Endometrial microvascular endothelial cells (primary cell): ENCODE results near the gene KIN. TPM values are rescaled to one million over a fixed set of nuclear protein-coding genes. Genes with fewer than 3 reads are reported as not detected.
"Not testable (repeated sequence)": the region's sequence is repeated elsewhere in the genome, so short reads cannot be mapped to it uniquely, and the experiment has no call there.

Source experiments
- in situ Hi-C: cut with HindIII; loops from 2 replicates; pipeline ENCODE4 v1.10.0; 2017; ENCODE audit warnings: low sequenced_read_pairs, low pct_unique_long_range_greater_than_20kb; ENCODE audit errors: inconsistent ontology term
- total RNA-seq: library from RNA; depleted of rRNA; stranded (reverse); fragments of >200 nt; gene quantifications from one replicate; pipeline ENCODE4 v1.2.3, GENCODE V29; 2015; ENCODE audit errors: inconsistent ontology term

Gene KIN
- total RNA-seq, 1 donor from 2014 or later, result 3.3 TPM

DNA sequence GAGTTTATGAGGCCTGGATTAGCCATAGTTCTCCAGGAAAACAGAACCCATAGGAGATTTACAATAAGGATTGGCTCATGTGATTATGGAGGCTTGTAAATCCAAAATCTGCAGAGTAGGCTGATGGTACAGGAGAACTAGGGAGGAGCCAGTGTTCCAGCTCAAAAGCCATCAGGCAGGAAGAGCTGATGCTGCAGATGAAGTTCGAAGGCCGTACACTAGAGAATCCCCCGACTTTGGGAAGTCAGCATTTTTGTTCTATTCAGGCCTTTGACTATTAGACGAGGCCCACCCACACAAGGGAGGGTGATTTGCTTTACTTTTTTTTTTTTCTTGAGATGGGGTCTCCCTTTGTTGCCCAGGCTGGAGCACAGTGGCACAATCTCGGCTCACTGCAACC is 37.6 kb downstream of the KIN start:
- in situ Hi-C loops, result no loop called here

DNA sequence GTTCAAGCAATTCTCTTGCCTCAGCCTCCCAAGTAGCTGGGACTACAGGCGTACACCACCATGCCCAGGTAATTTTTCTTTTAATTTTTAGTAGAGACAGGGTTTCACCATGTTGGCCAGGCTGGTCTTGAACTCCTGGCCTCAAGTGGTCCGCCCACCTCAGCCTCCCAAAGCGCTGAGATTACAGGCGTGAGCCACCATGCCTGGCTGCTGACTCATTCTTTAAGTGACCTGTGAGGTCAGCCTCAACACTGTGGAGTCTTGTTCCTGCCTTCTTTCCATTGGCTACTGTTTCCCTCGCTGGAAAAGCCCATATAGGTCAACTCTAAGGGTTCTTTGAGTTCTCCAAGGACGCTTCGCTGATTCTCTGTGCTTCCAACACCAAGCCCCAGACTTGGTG is 39.2 kb downstream of the KIN start:
- in situ Hi-C loops, result not testable (repeated sequence)

DNA sequence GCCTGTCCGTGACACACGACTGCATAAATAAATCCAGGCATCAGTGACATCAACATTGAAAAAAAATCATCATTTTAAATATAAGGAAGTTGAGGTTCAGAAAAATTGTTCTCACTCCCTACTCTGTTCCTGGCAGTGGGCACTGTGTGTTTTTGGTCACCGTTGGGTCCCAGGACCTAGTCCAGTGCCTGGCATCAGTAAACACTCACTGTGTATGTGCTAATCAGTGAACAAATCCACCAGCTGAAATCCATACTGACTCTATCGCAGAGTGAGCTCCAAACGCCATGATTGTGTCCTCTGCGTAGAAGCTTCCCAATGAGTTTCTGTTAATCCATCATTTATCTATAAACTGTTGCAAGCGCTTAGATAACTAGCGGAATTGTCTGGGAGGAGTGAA is 43.5 kb downstream of the KIN start:
- in situ Hi-C loops, result no loop called here

DNA sequence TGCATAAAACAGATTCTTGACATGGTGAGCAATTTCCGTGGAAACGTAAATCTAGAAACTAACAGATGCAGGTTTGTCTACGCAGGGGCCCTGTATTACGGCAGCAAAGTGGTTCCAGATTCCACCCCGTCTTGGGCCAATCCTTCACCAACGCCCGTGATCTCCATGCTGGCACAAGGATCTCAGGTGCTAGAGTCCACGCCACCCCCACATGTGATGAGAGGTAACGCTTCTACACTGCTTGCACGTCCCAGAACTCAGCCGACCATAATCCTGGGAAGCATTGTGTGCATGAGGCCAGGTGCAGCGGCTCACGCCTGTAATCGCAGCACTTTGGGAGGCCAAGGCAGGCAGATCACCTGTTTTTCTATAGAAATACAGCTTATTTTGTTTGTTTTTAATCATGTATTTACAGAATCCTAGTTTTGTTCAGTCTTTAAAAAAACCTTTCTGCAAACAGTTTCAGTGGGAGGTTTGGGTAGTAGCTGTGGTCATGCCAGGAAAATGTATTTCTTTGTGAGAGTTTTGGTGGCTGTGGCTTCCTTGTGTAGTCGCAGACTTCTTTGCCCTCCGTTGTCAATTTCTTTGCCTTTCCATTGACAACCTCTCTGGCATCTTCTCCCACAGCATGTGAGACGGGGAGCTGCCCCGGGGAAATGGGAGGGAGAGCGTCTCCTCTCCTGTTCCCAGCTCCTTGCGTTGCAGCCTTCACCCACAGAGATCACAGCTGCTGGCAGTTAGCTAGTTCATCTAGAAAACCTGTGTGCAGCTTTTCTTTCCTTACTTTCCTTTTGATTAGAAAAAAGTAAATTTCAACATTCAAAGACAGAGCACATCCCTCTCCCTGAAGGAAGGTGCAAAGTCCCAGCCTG is 49.0 kb downstream of the KIN start:
- in situ Hi-C loops, result no loop called here

DNA sequence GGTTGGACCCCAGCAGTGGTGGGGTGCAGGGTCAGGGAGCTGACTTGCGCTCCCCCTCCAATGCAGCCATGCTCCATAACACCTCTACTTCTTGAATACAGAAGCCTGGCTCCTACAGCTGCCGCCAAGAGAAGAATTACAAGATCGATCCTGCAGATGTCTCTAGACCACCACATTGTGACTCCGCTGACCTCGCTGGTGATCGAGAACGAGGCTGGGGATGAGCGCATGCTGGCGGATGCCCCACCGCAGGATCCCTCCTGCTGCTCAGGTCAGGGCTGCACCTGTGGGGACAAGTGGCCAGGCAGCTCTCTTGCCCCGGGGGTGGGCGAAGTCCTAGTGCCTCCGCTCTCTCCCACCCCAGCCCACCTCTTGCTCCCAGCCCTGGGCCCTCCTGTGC is 53.0 kb downstream of the KIN start:
- in situ Hi-C loops, result no loop called here

DNA sequence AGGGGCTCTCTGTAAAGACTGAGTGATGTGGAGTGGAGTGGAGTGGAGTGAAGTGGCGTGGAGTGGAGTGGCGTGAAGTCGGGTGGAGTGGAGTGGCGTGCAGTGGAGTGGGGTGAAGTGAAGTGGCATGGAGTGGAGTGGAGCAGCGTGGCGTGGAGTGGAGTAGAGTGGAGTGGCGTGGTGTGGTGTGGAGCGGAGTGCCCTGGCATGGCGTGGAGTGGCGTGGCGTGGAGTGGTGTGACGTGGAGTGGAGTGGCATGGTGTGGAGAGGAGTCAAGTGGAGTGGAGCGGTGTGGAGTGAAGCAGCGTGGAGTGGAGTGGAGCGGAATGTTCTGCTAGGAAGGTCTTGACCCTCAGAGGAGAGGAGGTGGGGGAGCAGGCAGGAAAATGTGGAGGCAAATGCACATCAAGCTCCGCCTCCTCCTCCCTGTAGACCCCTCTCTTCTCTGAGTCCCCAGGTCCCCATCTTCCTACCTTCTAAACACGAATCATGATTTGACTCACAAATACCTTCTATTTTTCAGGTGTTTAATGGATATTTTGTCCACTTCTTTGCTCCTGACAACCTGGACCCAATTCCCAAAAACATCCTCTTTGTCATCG is 64.8 kb downstream of the KIN start:
- in situ Hi-C loops, result no loop called here

DNA sequence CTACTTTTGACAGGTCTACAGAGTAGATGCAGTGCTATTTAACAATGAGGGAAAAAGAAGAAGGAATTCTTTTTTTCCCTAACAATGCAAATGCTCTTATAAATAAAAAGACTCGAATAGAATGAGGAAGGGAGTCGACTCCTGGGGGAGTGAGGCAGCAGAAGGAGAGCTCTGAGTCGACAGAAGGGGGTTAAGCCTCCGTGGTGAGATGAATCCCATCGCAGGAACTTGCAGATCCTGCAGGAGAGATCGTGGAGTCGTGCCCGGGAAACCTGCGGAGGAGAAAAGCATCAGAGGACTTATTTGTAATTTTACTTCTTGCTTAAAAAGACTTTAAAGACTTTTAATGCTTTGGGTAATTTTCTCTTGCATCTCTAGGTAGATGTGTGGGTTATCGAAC is 67.3 kb downstream of the KIN start:
- in situ Hi-C loops, result no loop called here

DNA sequence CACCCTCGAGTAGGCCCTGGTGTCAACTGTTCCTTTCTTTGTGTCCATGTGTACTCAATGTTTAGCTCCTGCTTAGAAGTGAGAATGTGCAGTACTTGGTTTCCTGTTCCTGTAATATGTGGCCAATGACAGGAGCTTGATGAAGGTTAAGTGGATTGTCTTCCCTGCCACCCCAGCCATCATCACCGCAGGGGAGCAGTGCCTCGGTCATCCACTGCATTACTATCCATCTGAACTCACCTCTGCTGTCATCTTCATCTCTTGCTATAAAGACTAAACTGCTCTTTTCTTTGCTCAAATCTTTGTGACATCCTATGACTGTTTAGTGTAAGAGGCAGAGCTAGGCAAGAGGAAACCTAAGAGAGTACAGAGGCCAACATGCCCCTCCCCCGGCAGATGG is 69.1 kb downstream of the KIN start:
- in situ Hi-C loops, result no loop called here

DNA sequence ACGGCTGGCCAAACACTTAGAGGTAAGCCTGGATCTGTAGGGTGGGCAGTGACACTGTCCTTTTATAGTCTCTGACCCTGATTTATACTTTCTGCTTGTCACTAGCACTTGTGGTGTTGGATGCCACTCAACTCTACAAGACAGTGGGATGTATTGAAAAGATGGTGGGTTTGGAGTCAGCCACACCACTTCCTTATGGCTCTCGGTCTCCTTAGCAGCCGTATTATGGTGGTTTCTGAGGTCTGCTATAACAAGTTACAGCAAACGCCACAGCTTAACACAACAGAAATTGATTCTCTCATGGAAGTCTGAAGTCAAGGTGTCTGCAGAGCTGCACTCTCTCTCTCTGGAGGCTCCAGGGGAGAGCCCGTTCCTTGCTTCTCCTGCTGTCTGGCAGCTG is 70.0 kb downstream of the KIN start:
- in situ Hi-C loops, result no loop called here

DNA sequence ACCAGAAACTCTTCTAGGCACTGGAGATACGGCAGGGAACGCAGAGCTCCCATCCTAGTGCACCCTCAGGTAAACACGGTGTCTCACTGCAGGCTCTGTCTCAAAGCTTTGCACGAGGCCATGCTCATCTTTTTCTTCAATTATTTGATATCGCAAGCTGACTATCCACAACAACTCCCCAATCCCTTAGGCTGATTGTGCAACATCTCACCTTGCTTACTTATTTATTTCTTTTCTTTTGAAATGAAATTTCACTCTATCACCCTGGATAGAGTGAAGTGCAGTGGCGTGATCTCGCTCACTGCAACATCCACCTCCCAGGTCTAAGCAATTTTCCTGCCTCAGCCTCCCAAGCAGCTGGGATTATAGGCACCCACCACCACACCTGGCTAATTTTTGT is 72.3 kb downstream of the KIN start:
- in situ Hi-C loops, result no loop called here

DNA sequence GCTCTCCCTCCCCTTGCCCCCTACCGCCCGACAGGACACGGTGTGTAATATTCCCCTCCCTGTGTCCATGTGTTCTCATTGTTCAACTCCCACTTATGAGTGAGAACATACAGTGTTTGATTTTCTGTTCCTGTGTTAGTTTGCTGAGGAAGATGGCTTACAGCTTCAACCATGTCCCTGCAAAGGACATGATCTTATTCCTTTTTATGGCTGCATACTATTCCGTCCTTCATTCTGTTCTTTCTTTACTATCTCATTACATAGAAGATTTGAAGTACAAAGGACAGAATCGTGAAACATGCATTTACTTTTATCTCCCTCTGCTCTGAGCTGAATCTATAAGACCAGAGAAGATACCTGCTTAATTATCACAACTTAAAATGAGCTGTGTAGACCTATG is 76.7 kb downstream of the KIN start:
- in situ Hi-C loops, result not testable (repeated sequence)

DNA sequence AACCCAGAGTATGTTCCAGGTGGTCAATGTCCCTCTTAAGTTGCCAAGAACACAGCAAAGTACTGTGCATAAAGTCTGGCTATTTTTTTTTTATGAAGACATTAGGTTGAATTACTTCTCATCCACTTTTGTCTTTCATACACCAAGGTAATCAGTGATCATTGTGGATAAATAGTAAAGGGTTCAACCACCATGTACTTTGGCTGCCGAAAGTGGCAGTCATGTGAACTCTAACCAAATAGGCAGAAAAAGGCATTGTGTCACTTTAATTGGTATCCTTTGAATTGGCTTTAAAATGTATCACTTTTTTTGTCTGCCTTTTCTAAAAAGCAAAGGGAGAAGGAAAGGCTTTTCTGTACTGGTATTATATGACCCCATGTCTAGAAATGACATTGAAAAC is 77.3 kb downstream of the KIN start:
- in situ Hi-C loops, result no loop called here

DNA sequence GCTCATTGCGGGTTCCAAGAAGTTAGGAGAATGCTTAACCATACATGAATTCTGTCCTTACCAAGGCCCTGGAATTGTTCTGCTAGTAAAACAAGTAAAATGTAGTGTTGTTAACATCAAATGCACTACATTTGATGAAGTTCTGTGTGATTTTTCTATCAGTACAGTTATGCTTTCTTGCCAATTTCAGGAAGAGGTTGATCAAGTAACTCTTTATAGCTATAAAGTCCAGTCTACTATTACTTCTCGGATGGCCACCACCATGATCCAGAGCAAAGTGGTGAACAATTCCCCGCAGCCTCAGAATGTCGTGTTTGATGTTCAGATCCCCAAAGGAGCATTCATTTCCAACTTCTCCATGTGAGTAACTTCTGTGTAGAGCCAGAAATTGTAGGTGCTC is 79.0 kb downstream of the KIN start:
- in situ Hi-C loops, result no loop called here

DNA sequence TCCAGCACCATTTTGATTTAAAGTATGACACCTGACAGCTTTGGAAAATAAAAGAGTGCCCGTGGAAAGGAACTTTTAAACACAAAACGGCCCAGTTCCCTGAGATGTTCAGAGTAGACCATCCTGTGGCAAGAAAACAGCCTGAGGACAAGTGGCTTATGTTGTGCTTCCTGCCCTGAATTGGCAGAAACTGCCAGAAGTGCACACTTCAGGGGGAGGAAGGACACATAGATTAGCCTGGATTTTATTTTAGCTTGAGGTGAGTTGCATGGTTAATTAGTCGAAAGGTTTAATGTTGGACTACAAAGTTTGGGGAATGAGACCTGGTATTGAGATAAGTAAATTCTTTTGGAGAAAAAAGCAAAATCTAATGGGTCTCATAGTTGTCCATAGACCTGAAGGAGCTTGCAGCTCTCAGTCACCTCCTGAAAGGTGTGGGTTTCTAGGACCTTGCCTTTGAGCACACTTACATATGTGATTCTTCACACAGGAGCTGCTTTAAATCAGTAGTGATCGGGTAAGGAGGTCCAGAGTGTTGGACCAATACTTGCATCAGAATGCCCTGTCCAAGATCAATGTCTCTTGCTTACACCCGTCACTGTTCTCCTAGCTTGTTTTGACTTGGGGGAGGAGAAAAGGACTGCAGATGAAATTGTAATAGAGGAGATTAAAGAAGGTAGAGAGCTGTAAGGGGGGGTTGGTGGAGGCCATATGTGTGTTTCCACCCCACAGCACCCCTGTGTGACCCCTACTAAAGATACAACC is 79.8 kb downstream of the KIN start:
- in situ Hi-C loops, result no loop called here

DNA sequence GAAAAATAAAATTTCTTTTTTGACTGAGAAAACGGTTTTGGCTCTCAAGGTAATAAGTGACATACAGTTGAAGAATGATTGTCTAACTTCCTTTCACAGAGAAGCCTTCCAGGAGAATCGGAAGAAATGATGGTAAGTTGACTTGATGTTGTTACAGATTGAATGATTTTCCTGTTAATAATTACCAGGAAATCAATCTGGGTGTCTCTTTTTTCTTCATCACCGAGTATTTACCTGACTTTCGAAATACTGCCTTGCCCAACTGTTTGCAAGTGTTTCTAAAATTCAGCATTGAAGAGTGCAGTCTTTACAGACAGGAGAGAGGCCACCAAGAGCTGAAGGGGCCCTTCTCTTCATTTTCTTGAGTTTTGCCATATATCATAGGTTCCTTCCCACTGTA is 80.7 kb downstream of the KIN start:
- in situ Hi-C loops, result no loop called here

DNA sequence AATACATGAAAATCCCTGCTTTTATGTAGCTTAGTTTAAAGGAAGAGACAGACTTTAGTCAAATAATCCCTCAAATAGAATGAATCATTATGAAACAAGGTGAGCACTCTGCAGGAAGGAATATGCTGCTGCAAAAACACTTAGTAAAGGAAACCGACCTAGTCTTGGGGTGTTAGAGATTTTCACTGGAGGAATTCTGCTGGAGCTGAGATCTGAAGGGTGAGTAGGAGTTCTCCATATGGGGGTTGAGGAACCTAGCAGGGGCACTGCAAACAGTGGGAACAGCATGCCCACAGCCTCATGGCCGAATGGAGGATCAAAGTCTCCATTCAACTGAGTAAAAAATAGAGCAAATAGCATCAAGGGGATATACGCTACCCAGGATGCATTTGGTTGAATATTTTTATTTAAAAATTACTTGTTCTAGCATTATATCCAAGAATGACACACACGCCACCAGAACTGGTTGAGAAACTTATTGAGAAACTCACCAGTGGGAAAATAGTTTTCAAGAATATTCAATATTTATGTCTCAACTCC is 81.2 kb downstream of the KIN start:
- in situ Hi-C loops, result no loop called here

DNA sequence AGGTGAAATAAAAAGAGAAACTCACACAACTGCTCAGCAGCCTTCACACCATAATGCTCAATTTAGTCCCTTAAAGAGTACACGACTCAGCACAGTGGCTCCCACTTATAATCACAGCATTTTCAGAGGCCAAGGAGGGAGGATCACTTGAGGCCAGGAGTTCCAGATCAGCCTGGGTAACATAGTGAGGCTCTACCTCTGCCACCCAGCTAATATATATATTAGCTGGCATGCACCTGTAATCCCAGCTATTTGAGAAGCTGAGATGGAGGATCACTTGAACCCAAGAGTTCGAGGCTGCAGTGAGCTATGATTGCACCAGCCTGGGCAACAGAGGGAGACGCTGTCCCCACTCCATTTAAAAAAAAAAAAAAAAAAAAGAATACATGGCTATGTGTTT is 82.5 kb downstream of the KIN start:
- in situ Hi-C loops, result no loop called here

DNA sequence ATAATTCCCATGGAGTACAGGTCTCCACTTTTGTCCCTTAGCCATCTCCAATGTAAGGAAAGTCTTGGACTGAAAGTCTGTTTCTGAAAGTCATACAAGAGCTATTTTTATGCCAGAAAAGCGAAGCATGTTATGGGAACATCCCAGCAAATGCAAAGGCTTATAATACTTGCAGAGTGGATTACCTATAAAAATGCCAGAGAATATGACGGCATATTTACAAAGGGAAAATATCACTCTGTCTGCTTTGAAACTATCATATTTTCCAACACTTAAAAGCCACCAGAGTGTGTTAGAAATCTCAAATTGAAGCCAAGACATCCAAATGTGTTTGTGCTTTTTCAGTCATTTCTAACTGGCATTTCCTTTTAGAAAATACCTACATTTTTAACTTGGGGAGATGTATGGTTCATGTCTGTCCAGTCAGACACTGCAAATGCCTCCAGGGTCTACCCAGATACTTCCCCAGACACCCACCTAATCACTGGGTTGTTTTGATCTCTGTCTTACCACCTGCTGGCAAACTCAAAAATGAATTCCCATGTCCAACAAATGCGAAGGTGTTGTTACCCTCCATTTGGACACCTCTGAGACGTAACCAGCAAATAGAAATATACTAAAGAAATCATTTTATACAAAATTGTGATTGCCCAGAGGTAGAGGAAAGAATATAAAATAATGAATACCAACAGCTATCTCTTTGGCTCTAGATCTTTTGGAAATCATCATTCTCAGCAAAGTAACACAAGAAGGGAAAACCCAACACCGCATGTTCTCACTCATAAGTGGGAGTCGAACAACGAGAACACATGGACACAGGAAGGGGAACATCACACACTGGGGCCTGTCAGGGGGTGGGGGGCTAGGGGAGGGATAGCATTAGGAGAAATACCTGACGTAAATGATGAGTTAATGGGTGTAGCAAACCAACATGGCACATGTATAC is 83.4 kb downstream of the KIN start:
- in situ Hi-C loops, result no loop called here

DNA sequence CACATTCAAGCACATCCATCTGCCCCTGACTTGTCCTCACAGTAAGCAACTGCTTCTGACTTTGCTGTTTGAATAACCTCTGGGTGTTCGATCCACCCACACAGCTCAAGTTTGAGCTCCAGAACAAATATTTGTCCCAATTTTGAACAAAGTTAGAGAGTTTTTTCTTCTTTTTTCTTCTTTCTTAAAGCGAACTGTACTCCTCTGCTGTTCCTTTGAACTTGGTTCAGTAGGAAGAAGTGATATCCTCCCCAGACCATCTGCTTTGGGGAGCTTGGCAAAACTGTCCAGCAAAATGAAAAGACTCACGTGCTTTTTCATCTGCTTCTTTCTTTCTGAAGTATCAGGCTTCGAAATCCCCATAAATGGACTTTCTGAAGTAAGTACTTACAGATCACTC is 84.7 kb downstream of the KIN start, which contains the start of gene ITIH2:
Gene ITIH2 (plus strand): TSS at position 177 of the 400 bp plus-strand sequence. CDS start 119 bp downstream, at position 296.
- in situ Hi-C loops, result no loop called here
